ENCODE results near the gene STAT4. TPM values are rescaled to one million over a fixed set of nuclear protein-coding genes. Genes with fewer than 3 reads are reported as not detected.

Gene STAT4
- total and polyA plus RNA-seq, 11 donors = 0.32 to 21.5 (median 1.9) TPM

GRCh38 chr2:191070276-191070675, 80.5 kb downstream of the STAT4 start:
- H3K4me3 ChIP-seq = no peak overlapping the region
- DNase-seq (no peak), ATAC-seq (no peak)
- peaks cover 0 to 11% (median 0%) of the 10 kb centered on the region in 12 donors for H3K4me1 ChIP-seq
- no peak for TF ChIP-seq POLR2A (IDR thresholded peaks at IDR 0.05)
- TF ChIP-seq, protein P1, sequence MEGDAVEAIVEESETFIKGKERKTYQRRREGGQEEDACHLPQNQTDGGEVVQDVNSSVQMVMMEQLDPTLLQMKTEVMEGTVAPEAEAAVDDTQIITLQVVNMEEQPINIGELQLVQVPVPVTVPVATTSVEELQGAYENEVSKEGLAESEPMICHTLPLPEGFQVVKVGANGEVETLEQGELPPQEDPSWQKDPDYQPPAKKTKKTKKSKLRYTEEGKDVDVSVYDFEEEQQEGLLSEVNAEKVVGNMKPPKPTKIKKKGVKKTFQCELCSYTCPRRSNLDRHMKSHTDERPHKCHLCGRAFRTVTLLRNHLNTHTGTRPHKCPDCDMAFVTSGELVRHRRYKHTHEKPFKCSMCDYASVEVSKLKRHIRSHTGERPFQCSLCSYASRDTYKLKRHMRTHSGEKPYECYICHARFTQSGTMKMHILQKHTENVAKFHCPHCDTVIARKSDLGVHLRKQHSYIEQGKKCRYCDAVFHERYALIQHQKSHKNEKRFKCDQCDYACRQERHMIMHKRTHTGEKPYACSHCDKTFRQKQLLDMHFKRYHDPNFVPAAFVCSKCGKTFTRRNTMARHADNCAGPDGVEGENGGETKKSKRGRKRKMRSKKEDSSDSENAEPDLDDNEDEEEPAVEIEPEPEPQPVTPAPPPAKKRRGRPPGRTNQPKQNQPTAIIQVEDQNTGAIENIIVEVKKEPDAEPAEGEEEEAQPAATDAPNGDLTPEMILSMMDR (IDR thresholded peaks at IDR 0.05) = no peak
- no peaks in the 10 kb centered on the region for H3K27me3 ChIP-seq
- no peaks in the 10 kb centered on the region for H3K36me3 ChIP-seq
- WGBS, 4 donors = 67 to 77% (median 72%) methylated on average over 1 of the region's 1 CpG
- no peak overlapping the region for H3K27ac ChIP-seq
- no peaks in the 10 kb centered on the region for H3K9me3 ChIP-seq
- intact Hi-C loops (cut with DNase I) = no loop called here

DNA sequence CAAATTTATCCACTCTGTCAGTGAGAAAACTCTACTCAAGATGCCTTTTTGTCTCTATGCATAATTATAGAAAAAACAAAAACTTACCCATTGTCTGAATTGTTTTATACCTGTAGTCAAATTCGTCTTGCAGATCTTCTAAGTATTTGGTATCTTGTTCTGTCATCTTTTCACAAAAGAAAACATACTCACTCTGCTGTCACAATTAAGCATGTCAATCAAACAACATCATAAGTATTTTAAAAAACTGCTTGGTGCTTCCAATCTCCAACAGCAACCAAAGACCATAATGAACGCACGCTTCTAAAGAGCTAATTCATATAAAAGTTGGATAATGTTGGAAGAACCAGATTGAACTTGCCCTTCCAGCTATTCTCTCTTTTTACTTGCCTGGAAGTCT, 81.2 kb downstream of the STAT4 start:
- TF ChIP-seq, protein P1 (IDR thresholded peaks at IDR 0.05) = no peak
- TF ChIP-seq POLR2A (IDR thresholded peaks at IDR 0.05) = no peak
- 90 to 95% (median 94%) methylated on average over 3 of the region's 3 CpGs for WGBS, 4 donors
- no peak for ATAC-seq
- Histone ChIP-seq H3K4me1 (peaks cover 0 to 14% (median 0%) of the 10 kb centered on the region in 12 donors), H3K27me3 (no peaks in the 10 kb centered on the region), H3K9me3 (no peaks in the 10 kb centered on the region), H3K36me3 (peaks cover 0 to 1% (median 0%) of the 10 kb centered on the region in 9 donors), H3K4me3 (no peak overlapping the region), H3K27ac (no peak overlapping the region)
- intact Hi-C loops (cut with DNase I) = no loop called here
- no peak for DNase-seq

GRCh38 chr2:191066919-191067233, 83.9 kb downstream of the STAT4 start:
- WGBS, 4 donors = 96 to 99% (median 98%) methylated on average over 3 of the region's 3 CpGs
- no peak overlapping the region for H3K4me3 ChIP-seq
- H3K36me3 ChIP-seq = peaks cover 0 to 6% (median 0%) of the 10 kb centered on the region in 9 donors
- H3K9me3 ChIP-seq = no peaks in the 10 kb centered on the region
- TF ChIP-seq, protein P1 (IDR thresholded peaks at IDR 0.05) = no peak
- TF ChIP-seq POLR2A (IDR thresholded peaks at IDR 0.05) = no peak
- ATAC-seq (no peak), DNase-seq (no peak)
- H3K27me3 ChIP-seq = no peaks in the 10 kb centered on the region
- H3K4me1 ChIP-seq = peaks cover 0 to 14% (median 0%) of the 10 kb centered on the region in 12 donors
- intact Hi-C loops (cut with DNase I) = no loop called here
- peak overlapping the region in 1 of 12 donors; percentile 70 for H3K27ac ChIP-seq

DNA sequence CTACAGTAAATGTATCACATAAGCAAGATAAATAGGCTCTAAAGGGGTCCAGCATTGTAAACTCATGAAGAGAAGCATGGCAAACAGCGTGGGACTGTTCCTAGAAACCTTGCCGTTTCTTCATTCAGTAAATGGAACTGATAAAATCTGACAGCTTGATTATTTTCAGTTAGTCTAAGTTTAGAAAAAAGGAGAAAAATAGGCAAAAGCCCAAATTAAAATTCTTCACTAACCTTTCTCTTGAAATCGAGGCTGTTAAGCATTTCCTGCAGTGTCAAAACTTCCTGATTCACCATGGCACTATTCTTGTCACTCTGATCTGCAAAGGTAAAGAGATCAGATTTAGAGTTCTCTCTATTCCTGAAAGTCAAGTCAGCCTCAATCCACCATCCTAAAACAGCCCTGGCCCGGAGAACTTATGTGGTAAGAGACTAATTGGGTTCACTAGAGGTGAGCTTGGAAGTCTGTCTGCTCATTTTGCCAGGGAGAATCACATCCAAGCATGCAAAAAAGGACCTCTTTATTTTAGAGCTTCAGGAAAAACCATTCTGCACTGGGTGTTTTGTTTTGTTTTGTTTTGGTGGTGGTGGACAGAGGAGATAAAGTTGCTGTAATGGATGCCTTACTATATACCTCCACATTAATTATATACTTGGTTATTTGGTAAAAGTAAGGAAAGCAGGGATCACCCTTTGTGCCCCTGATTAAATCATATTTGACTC, 84.4 kb downstream of the STAT4 start:
- peaks cover 0 to 6% (median 0%) of the 10 kb centered on the region in 9 donors for H3K36me3 ChIP-seq
- ATAC-seq (no peak), DNase-seq (no peak)
- no peaks in the 10 kb centered on the region for H3K9me3 ChIP-seq
- 44 to 55% (median 51%) methylated on average over 4 of the region's 4 CpGs for WGBS, 4 donors
- no peak overlapping the region for H3K4me3 ChIP-seq
- H3K27ac ChIP-seq = peak overlapping the region in 1 of 12 donors; percentile 70
- H3K27me3 ChIP-seq = no peaks in the 10 kb centered on the region
- peaks cover 0 to 14% (median 0%) of the 10 kb centered on the region in 12 donors for H3K4me1 ChIP-seq
- intact Hi-C loops (cut with DNase I) = no loop called here
- TF ChIP-seq POLR2A (IDR thresholded peaks at IDR 0.05) = no peak
- TF ChIP-seq, protein P1 (IDR thresholded peaks at IDR 0.05) = no peak

Measured in heart left ventricle (tissue), 16 donors.